WTC11 (cell line): ENCODE data around the gene ABCB6.

ENCODE experiments used
- ATF2 ChIP-seq: sonication (generic); formaldehyde crosslinking; IDR thresholded peaks from 2 replicates; pipeline ENCODE4 v1.8.1; 2022; ENCODE audit warnings: low read depth, missing genetic modification reagents, borderline replicate concordance
- E2F5 ChIP-seq: sonication (generic); formaldehyde crosslinking; IDR thresholded peaks from 2 replicates; pipeline ENCODE4 v1.8.1; 2022; ENCODE audit warnings: mild to moderate bottlenecking, moderate library complexity, missing genetic modification reagents
- ESRRA ChIP-seq: sonication (generic); formaldehyde crosslinking; IDR thresholded peaks from 2 replicates; pipeline ENCODE4 v1.8.1; 2022; ENCODE audit warnings: mild to moderate bottlenecking, missing genetic modification reagents, borderline replicate concordance
- FOXJ3 ChIP-seq: sonication (generic); formaldehyde crosslinking; IDR thresholded peaks from 2 replicates; pipeline ENCODE4 v1.9.0; 2021; ENCODE audit warnings: missing genetic modification reagents, mild to moderate bottlenecking, borderline replicate concordance
- FOXK1 ChIP-seq: sonication (generic); formaldehyde crosslinking; IDR thresholded peaks from 2 replicates; pipeline ENCODE4 v1.8.0; 2022; ENCODE audit warnings: mild to moderate bottlenecking, moderate library complexity, missing genetic modification reagents
- NR1H2 ChIP-seq: sonication (generic); formaldehyde crosslinking; IDR thresholded peaks from 2 replicates; pipeline ENCODE4 v1.9.0; 2021; ENCODE audit warnings: mild to moderate bottlenecking, moderate library complexity, missing genetic modification reagents
- SP1 ChIP-seq: sonication (generic); formaldehyde crosslinking; conservative IDR thresholded peaks from 2 replicates; pipeline ENCODE4 v1.8.1; 2022; ENCODE audit warnings: missing genetic modification reagents
- TCF7 ChIP-seq: sonication (generic); formaldehyde crosslinking; IDR thresholded peaks from 2 replicates; pipeline ENCODE4 v1.8.0; 2022; ENCODE audit warnings: mild to moderate bottlenecking, low read depth, missing genetic modification reagents, moderate library complexity
- TEAD4 ChIP-seq: sonication (generic); formaldehyde crosslinking; IDR thresholded peaks from 2 replicates; pipeline ENCODE4 v1.8.0; 2022; ENCODE audit warnings: mild to moderate bottlenecking, missing genetic modification reagents
- ZBTB21 ChIP-seq: sonication (generic); formaldehyde crosslinking; IDR thresholded peaks from 2 replicates; pipeline ENCODE4 v1.8.1; 2023; ENCODE audit warnings: mild to moderate bottlenecking, missing genetic modification reagents, borderline replicate concordance
- ZNF138 ChIP-seq: sonication (generic); formaldehyde crosslinking; conservative IDR thresholded peaks from 2 replicates; pipeline ENCODE4 v1.8.1; 2022; ENCODE audit warnings: mild to moderate bottlenecking, moderate library complexity, missing genetic modification reagents
- TF ChIP-seq, protein P1 (sequence below): fragments of 200-600 bp; IDR thresholded peaks from 2 replicates; pipeline ENCODE4 v1.8.0; 2022; ENCODE audit warnings: antibody characterized with exemption
- TF ChIP-seq, protein P2 (sequence below): fragments of 250-450 bp; sonication (Bioruptor Pico); IDR thresholded peaks from 2 replicates; pipeline ENCODE4 v1.9.0; 2021; ENCODE audit warnings: mild to moderate bottlenecking

DNA sequence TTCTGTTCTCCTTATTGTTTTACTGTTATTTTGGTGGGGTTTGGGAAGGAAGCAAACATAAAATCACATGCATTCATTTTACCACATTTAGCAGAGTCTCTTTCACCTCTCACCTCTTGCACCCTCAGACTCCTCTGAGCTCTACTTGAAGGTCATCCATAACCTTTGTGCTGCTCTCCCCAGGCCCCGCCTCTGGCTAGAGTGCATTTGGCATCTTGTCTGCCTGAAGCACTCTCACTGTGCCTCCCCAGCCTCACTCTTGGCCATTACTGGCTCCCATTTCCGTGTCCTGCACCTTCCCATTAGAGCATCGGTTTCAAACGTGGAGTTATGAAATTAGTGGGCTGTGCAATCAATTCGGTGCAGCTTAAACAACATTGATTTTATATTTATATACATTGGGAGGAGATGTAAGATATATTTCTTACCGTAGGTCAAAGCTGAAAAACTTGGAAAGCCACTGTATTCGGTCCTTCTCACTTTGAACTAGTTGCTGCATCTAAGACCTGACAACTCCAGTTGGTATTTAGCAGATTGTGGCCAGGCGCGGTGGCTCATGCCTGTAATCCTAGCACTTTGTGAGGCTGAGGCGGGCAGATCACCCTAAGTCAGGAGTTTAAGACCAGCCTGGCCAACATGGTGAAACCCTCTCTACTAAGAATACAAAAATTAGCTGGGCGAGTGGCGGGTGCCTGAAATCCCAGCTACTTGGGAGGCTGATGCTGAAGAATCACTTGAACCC is 19.1 kb downstream of the ABCB6 start:
- TF ChIP-seq, protein P1, sequence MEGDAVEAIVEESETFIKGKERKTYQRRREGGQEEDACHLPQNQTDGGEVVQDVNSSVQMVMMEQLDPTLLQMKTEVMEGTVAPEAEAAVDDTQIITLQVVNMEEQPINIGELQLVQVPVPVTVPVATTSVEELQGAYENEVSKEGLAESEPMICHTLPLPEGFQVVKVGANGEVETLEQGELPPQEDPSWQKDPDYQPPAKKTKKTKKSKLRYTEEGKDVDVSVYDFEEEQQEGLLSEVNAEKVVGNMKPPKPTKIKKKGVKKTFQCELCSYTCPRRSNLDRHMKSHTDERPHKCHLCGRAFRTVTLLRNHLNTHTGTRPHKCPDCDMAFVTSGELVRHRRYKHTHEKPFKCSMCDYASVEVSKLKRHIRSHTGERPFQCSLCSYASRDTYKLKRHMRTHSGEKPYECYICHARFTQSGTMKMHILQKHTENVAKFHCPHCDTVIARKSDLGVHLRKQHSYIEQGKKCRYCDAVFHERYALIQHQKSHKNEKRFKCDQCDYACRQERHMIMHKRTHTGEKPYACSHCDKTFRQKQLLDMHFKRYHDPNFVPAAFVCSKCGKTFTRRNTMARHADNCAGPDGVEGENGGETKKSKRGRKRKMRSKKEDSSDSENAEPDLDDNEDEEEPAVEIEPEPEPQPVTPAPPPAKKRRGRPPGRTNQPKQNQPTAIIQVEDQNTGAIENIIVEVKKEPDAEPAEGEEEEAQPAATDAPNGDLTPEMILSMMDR, result no peak
- TF ChIP-seq, protein P2, sequence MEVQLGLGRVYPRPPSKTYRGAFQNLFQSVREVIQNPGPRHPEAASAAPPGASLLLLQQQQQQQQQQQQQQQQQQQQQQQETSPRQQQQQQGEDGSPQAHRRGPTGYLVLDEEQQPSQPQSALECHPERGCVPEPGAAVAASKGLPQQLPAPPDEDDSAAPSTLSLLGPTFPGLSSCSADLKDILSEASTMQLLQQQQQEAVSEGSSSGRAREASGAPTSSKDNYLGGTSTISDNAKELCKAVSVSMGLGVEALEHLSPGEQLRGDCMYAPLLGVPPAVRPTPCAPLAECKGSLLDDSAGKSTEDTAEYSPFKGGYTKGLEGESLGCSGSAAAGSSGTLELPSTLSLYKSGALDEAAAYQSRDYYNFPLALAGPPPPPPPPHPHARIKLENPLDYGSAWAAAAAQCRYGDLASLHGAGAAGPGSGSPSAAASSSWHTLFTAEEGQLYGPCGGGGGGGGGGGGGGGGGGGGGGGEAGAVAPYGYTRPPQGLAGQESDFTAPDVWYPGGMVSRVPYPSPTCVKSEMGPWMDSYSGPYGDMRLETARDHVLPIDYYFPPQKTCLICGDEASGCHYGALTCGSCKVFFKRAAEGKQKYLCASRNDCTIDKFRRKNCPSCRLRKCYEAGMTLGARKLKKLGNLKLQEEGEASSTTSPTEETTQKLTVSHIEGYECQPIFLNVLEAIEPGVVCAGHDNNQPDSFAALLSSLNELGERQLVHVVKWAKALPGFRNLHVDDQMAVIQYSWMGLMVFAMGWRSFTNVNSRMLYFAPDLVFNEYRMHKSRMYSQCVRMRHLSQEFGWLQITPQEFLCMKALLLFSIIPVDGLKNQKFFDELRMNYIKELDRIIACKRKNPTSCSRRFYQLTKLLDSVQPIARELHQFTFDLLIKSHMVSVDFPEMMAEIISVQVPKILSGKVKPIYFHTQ (CRISPR knock-in tag), result no peak
- TF ChIP-seq NR1H2 (CRISPR knock-in tag) (no peak), ESRRA (CRISPR knock-in tag) (no peak), TEAD4 (CRISPR knock-in tag) (no peak), ATF2 (CRISPR knock-in tag) (no peak), FOXJ3 (CRISPR knock-in tag) (no peak), ZBTB21 (CRISPR knock-in tag) (no peak), FOXK1 (CRISPR knock-in tag) (no peak), SP1 (CRISPR knock-in tag) (no peak), E2F5 (CRISPR knock-in tag) (no peak), TCF7 (CRISPR knock-in tag) (no peak), ZNF138 (no peak)
